IPS DF 19.7 (cell line): Measurements from ENCODE around the gene CHCHD6.

Experiments used
- DNase-seq: peaks from one replicate; pipeline ENCODE4 v3.0.0-alpha.2; 2013; ENCODE audit warnings: low read depth, low spot score

CHCHD6 gene

DNA sequence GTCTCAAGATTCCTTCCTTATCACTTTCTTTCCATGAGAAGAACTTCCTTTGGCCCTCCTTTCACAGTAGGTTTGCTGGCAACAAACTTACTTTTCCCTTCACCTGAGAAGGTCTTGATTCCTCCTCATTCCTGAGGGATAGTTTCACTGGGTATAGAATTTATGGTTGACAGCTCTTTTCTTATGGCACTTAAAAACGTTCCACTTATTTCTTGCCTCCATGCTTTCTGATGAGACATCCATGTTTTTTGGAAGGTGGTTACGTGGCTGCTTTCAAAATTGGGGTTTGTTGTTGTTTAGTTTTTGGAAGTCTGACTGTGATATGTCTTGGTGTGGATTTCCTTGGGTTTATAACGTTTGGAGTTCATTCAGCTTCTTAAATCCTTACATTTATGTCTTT is 270.7 kb downstream of the CHCHD6 start:
- no peak for DNase-seq

DNA sequence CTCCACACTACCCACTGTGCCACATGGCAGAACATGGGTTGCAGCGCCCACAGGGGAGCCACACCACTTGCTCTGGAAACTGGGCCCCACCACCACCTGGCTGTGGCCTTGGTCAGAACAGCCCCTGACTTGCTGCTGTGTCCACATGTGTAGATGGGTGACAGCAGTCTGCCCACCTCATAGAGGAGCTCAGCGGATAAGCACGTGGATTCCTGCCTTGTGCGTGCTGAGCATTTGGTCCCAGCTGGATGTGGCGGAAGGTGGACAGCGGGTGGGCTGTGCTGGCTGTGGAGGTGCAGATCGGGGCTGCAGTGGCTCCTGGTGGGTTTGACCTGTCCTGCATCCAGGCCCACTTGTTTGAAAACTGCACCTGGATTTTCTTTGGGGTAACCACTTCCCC is 272.9 kb downstream of the CHCHD6 start:
- DNase-seq: no peak

DNA sequence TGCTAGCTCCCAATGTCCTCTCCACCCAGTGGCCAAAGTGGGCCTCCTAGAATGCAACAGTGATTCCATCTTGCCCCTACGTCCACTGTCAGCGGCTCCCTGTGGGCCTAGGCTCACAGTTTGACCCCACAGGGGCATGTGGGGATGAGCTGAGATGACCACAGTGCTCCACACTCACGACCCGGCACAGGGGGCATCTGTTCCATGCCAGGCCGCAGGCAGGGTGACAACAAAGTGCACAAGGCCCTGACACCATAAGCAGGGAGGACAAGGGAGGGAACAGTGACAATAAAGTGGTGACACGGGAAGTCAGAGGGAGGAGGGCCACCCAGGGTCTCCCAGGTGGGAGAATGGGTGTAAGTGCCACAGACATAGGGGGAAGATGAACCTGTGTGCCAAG is 273.8 kb downstream of the CHCHD6 start:
- DNase-seq: no peak

DNA sequence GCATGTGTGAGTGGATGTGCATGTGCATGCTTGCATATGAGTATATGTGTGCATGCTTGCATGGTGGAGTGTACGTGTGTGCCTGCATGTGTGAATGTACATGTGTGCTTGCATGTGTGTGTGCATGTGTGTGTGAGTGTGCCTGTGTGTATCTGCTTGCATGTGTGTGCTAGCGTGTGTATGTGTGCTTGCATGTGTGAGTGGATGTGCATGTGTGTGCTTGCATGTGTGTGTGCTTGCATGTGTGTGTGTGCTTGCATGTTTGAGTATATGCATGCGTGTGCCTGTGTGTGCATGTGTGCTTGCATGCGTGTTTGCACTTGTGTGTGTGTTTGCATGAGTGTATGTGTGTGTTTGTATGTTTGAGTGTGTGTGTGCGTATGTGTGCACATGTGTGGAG is 274.3 kb downstream of the CHCHD6 start:
- no peak for DNase-seq

DNA sequence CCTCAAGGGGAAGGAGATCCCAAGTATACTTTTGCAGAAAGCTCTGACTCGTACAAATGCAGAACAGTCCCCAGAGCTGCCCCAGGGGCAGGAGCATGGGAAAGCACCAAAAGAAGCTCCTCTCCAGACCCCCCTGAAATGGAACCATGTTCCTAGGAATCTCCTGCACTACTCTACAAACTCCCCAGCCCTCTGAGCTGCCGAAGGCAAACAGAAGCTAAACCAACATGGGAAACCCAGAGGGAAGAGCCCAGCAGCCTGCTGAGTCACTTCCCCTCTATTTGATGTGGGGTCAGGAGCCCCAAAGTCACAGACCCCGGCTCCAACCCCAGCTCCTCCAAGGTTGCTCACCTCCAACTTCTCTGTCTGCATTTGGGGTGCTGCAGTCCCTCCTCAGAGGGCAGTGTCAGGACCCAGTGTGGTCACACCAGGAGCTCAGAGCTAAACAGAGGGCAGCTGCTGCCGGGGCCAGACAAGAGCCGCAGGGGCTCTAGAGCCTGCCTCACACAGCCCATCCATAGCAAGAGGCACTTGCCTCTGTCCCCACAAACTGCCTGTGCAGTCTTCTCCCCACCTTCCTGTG is 275.1 kb downstream of the CHCHD6 start:
- no peak for DNase-seq

DNA sequence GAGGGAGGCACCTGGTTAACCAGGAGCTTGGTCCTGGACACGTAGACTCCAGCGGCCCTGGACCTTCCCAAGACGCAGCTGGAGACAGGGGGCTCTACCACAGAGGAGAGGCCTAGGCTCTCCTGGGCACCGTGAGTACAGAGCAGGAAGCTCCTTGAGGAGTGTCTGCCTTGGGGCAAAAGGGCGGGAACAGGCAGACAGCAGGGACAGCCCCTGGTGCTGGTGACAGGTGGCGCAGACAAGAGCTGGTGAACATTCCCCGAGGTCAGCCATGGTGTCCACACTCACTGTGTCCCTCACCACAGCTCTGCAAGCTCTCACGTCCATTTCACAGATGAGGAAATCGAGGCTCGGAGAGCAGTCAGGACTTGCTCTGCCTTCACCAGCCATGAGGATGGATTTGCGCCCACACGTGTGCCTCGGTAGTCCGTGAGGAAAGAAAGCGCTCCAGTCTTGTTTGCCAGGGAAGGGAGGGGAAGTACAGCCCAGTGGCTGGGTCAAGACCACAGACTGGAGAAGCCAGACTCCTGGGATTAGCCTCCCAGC is 276.3 kb downstream of the CHCHD6 start:
- DNase-seq: no peak

DNA sequence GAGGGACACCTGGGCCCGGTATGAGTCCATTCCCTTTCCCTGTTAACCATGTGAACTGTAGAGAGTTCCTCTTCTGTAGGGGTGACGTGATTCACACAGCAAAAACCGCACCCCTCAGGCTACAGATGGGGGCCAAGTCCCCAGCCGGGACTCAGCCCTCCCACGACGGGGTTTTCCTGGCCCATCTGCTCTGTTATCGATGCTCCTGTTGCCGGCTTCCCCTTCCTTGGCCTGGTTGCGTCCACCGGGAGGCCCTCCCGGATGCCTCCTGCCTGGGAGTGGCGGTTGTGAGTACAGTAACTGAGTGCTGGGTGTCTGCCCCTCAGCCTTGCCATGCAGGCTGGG is 278.1 kb downstream of the CHCHD6 start:
- DNase-seq: no peak

DNA sequence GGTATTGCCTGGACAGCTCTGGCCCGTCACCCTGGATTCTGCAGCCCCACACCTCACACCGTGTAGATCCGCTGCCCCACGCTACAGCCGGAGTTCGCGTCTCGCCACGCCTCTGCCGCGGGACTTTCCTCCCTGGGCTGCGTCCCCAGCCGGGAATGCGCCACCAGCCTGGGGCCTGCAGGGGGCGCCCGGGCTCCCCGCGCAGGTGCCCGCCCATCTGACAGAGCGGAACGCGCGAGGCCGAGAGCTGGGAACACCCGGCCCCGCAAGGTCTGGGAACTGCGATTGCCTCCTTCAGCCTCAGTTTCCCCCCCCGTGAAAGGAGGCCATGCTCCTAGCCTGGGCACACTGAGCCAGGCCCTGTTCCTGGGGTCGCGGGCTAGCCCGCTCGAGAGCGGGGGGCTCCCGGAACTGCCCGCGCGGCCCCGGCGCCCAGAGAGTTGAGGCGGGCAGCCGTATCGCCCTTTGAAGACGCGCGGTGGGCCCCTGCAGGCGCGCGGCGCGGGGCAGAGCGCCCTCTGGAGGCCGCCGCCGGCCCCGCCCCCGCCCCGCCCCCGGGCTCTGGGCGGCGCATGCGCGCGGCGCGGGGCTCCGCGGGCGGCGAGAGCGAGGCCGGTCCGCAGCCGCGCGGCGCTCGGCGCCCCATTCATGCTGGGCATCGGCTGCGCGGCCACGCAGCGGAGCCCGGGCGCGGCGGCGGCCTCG is 278.6 kb downstream of the CHCHD6 start, which contains the start of gene PLXNA1:
PLXNA1 (plus strand) TSS at position 645 of the 705 bp plus-strand sequence. CDS start 5,479 bp downstream, outside the sequence.
- DNase-seq: no peak

DNA sequence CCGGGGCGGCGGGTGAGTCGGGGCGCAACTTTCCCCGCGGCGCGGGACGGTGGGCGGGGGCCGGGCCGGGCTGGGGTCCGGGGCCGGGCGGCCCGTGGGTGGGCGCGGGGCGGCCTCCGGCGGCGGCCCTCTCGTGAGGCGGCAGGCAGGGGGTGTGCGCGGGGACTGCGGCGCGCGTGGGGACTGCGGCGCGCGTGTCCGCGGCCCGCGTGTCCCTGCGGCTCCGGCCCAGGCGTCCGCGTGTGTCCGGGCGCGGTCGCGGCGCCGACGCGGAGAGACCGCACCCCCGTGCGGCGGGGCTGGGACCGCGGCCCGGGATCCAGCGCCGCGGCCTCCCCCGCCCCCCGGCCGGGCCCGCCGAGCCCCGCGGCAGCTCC is 279.2 kb downstream of the CHCHD6 start:
- no peak for DNase-seq

DNA sequence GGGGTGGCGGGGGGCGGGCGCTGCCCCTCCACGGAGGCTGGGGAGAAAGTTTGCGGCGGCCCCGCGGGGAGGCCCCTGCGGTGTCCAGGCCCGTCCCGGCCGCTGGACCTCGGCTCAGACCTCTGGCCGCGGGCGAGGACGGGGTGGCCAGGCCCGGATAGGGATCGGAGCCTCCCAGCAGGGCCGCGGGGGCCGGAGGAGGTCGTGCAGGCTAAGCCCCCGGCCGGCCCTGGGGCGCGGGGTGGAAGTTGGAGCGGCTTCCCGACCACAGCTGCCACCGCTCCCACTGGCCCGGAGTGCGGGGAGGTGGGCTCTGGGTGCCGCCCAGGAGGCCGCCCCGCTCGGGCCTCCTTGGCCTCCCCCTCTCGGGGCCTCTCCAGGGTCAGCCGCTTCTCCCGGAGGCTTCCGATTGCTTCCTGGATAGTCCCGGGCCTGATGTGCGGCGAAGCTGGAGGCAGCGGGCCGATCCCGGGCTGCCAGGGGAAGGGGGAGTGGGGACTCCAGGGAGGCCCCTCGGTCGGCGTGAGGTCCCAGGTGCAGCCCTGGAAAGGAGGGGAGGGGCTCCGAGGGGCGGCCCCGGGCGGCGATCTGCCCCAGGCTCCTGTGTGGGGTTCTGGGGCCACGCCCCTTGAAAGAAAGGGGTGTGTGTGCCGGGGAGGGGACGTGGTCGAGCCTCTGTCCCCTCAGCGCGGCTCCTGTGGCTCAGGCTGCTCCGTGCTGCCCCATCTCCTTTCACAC is 279.8 kb downstream of the CHCHD6 start:
- DNase-seq: no peak

DNA sequence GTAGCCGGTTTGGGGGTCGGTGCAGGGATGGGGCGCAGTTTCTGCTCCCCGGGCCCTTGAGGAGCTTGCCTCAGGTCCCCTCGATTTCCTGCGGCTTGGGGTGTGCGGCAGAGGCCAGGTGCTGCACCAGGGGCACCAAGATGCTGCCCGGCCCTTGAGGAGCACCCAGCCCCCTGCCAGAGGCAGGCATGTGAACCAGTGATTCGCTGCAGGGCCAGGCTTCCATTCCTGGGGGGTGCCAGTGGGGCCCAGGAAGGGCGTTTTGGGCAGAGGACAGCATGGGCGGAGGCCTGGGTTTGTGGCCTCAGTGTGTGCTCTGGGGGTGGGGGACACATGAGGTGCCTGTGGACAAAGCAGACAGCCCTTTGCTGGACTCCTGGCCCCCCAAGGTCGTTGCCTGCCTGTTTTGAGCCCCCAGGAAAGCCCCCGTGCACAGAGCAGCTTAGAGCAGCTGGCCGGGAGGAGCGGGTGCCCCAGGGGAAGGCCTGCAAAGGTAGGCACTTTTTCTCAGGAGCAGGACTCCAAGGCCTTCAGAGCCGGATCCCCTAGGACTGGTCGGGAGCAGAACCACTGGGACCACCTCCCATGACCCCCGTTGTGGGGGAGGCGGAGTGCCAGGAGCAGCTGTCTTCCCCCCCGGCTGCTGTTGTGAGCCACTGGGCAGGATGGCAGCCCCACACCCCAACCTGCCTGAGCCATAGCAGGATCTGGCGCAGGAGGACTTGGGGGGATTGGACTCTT is 280.5 kb downstream of the CHCHD6 start:
- DNase-seq: no peak

DNA sequence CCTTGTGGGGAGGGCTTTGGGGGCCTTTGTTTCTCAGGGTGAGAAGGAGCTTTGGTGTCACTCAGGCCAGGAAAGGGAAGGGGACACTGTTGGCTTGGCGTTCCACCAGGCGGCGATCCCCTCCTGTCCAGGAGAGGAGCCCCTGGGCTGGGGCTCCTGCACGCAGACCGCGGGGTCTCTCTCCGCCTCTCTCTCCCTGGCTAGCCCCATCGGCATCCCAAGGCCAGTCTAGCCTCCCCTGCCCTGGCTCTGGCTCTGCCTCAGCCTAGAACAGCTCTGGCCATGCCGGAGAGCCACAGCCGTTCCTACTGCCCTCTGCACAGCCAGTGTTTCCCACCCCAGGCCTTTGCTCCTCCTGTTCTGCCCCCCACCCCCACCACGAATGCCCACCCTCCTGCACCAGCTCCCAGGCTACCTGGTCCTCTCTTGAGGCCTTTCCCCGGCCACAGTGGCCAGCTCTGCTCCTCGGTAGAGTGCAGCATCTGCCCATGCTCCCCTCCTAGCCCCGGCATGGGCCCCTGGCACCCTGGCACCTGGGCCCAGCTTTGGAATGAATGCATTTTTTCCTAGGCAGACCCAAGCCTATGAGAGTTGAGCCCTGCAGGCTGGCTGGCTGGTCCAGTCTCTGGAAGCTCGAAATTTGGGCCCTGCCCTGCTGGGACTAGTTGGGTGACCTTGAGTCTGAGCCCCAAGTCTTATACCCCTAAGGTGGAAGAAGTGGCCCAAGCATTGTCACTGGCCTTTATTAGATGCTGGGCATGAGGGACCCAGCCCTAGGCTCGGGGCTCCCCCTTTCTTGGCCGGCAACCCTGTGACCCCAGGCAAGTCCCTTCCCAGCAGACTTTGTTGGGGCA is 281.3 kb downstream of the CHCHD6 start:
- DNase-seq: no peak

DNA sequence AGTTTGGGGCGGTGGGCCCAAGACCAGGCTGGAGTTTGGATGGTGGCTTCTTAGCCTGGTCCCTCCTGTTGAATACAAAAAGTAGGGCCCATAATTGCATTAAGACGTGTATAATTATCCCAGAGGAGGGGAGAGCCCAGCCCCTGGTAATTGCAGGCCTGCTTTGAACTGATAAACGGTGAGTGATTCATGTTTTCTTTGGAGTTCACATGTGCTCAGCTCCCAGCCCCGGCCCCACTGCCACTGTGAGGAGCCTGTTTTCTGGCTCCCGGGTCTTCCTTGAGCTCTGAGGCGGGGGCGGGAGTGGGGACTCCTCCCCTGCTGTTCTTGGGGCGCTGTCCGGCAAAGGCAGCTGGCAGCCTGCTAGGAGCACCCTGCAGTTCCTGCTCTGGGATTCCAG is 282.0 kb downstream of the CHCHD6 start:
- no peak for DNase-seq

DNA sequence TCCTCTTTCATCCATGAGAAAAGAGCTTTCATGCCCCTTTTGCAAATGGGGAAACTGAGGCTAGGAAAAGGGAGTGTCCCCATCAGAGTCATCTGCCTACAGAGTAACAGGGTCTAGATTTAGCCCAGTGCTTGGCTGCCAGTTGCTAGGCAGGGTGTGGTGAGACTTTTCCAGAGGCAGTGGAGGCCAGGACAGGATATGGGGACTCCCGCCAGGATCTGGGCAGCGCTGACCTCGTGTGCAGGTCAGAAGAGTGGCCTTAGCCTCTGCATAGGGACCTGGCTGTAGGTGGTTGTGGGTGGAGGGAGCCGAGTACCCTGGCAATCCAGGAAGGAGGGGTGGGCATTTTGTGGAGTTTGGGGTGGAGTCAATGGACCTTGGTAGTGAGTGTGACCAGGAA is 283.1 kb downstream of the CHCHD6 start:
- DNase-seq: no peak

DNA sequence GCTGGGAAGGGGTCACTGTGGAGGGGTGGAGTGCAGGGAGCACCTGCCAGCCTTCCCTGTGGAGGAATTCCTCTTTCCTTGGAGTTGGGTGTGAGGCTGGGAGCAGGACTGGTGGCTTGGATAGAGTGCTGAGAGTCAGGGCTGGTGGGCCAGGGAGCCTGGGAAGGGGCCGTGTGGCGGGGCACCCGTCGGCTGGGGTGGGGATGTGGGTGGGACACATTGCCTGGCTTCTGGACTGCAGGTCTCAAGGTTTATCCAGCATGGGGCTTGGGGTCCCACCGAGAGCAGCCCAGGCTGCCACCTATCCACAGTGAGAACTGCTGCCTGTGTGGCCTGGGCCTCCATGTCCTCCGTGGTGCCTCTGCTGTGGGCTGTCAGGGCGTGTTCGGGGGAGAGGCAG is 283.6 kb downstream of the CHCHD6 start:
- no peak for DNase-seq

DNA sequence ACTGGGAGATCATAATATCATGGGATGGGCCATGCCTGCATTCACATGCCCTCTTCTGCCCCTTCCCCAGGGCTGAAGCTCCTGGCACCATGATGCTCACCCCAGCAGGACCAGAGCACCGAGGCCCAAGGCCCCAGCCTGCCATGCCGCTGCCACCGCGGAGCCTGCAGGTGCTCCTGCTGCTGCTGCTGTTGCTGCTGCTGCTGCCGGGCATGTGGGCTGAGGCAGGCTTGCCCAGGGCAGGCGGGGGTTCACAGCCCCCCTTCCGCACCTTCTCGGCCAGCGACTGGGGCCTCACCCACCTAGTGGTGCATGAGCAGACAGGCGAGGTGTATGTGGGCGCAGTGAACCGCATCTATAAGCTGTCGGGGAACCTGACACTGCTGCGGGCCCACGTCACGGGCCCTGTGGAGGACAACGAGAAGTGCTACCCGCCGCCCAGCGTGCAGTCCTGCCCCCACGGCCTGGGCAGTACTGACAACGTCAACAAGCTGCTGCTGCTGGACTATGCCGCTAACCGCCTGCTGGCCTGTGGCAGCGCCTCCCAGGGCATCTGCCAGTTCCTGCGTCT is 284.5 kb downstream of the CHCHD6 start:
- DNase-seq: no peak

DNA sequence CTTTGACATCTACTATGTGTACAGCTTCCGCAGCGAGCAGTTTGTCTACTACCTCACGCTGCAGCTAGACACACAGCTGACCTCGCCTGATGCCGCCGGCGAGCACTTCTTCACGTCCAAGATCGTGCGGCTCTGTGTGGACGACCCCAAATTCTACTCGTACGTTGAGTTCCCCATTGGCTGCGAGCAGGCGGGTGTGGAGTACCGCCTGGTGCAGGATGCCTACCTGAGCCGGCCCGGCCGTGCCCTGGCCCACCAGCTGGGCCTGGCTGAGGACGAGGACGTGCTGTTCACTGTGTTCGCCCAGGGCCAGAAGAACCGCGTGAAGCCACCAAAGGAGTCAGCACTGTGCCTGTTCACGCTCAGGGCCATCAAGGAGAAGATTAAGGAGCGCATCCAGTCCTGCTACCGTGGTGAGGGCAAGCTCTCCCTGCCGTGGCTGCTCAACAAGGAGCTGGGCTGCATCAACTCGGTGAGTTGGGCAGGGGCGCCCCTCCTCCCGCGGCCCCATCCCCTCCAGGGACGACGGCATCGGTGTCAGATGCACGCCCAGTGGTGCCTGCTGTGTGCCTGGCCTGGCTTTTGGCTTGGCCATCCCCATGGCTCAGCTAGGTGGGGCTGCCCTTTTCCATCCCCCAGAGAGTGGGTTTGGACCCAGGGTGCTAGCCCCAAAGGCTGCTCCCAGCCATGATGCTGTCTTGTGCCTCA is 285.4 kb downstream of the CHCHD6 start:
- no peak for DNase-seq

DNA sequence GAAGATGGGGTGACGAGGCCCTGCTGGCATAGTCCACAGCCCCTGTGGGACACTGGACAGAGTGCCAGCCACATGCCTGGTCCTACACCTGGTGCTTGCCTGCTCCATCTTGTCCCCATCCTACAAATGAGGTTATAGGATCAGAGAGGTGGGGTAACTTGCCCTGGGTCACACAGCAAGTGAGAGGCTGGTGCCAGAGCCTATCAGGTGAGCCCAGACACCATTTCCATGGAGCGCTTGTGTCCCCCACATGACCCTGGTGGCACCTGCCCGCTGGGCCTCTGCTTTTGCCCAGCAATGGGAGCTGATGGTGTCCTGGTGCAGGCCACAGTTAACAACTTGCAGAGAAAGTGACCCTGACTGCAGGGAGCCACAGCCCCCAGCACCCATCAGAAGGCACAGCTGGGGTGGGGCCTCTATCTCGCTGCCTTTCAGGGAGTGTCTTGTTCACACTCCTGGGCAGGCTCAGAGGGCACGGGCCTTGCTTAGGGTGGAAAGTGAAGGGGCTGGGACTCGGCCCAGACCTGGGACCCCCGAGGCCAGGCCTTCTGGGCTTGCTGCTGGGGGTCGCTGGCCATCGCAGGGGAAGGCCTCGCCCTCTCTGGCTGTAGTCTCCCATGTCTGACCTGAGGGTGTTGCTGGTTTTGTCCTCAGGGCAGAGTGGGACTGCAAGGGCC is 286.1 kb downstream of the CHCHD6 start:
- no peak for DNase-seq

DNA sequence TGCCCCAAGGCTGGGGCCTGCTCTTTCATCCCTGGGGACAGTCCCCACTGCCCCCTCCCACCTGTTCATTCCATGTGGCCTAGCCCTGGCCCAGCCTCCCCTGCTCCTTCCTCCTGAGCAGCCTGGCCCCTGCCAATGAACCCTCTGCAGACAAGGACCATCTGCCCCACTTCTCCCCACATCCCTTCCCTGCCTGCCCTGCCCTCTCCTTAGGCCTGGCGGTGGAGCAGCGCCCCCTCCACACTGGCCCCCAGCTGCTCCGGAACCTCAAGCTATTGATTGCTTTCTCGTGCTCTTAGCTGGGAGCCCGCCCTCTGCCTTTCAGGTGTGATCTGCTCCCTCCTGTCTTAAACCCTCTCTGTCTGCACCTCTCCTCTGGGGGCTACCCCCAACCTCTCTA is 286.9 kb downstream of the CHCHD6 start:
- DNase-seq: no peak
